Measurements from ENCODE around the gene IL10RA.

The IL10RA gene

DNA sequence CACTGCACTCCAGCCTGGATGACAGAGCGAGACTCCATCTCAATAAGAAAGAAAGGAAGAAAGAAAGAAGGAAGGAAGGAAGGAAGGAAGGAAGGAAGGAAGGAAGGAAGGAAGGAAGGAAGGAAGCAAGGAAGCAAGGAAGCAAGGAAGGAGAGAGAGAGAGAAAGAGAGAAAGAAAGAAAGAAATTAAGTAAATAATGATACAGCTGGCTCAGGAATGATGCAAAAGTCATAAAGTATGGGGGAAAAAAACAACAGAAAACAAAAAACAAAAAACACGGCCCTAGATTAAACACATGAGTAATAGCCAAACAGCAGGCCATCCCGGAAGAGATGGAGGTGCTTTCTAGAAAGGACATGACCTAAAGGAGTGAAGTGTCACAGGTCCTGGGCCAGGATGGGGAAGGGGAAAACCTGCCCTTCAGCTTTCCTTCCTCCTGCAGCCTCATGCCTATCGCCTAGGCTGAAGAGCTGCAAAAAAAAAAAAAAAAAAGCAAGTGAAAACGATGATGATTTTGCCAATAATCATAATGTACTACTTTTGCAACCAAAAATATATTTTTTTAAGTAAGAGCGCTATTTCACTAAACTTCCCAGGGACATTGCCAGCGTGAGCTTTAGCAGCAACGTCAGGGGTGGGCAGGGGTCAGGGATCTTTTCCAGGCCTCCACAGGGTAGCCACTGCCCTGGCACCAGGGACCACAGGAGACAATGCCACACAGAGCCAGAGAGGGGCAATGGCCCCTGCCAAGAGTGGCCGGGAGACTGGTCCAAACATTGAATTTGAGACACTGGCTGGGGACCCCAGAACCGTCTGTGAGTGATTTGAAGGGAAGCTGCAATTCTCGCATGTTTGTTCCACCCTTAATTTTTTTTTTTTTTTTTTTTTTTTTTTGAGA is 62.5 kb downstream of the IL10RA start:
- DNase-seq: peak; percentile 53

DNA sequence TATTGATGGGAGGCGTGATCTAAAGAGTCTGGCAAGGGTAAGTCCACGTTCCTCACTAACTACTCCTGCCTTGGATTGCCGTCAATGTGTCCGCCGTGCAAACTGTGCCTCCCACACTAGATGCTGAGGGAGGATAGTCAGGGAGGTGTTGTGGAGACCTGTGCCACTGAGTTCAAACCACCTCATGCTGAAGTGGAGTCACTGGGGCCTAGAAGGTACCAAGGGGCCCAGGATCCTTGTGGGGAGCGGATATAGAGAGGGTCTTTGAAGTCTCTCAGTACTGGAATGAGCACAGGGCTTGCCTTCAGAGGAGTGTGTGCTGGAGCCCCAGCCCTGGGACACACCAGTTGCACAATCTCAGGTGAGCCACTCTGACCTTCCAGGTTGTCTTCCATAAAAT is 63.6 kb downstream of the IL10RA start:
- DNase-seq: no peak

DNA sequence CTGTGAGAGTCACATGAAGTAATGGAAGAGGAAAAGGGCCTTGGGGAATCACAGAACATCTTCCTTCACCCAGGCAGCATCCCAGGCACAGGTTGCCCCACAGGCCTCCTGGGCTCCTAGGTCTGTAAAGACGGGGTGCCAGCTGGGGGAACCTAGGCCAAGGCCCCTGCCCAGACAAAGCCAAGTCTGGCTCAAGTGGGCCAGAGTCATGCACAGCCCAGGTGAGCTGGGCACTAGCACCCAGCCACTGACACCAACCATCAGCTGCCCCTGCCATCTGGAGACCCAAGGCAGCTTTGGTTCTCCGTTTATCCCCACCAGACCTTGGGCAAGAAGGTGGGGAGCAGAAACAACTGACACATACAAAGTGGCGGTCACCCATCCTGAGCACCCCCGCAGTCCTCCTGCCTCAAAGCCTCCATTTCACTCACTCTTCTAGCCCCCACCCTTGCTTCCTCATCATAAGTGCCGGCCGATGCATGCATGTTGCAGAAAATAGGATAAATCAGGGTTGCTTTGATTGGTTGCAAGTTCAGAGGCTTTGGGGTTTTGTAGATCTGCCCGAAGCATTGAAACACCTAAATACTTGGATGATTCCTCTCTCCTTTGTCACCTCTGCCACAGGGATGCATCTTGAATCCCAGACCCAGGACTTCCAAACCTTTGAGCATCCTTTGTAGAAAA is 64.2 kb downstream of the IL10RA start:
- peak; percentile 57 for DNase-seq
